Measurements from ENCODE around the gene PIR.

Gene PIR

GRCh38 chrX:15384304-15384703 is 108.8 kb downstream of the PIR start, which contains the start of gene VEGFD:
Gene VEGFD (minus strand): TSS chrX:15384413. CDS start chrX:15383946, 467 bp downstream.
- H3K36me3 Mint-ChIP-seq (ENCODE audit: low read depth) = no peaks in the 10 kb centered on the region
- no peaks in the 10 kb centered on the region for H3K4me1 Mint-ChIP-seq (ENCODE audit: low read depth)
- intact Hi-C loops (cut with micrococcal nuclease) = no loop called here
- H3K27ac Mint-ChIP-seq = no peak within 1 kb of the TSS
- H3K4me3 Mint-ChIP-seq = no peak within 1 kb of the TSS
- no peaks in the 10 kb centered on the region for H3K27me3 Mint-ChIP-seq
- H3K9me3 Mint-ChIP-seq = no peaks in the 10 kb centered on the region

GRCh38 chrX:15382813-15383212 is 110.3 kb downstream of the PIR start:
- no peaks in the 10 kb centered on the region for H3K4me1 Mint-ChIP-seq (ENCODE audit: low read depth)
- H3K4me3 Mint-ChIP-seq = no peak overlapping the region
- peaks cover 2% of the 10 kb centered on the region for H3K27me3 Mint-ChIP-seq
- intact Hi-C loops (cut with micrococcal nuclease) = no loop called here
- H3K36me3 Mint-ChIP-seq (ENCODE audit: low read depth) = no peaks in the 10 kb centered on the region
- H3K27ac Mint-ChIP-seq = no peak overlapping the region
- no peaks in the 10 kb centered on the region for H3K9me3 Mint-ChIP-seq

- Mint-ChIP-seq H3K36me3 (ENCODE audit: low read depth) (no peaks in the 10 kb centered on the region), H3K9me3 (no peaks in the 10 kb centered on the region), H3K27ac (no peak overlapping the region), H3K4me1 (ENCODE audit: low read depth) (no peaks in the 10 kb centered on the region), H3K27me3 (peaks cover 2% of the 10 kb centered on the region), H3K4me3 (no peak overlapping the region)
- intact Hi-C loops (cut with micrococcal nuclease) = no loop called here
Measured at GRCh38 chrX:15376956-15377355, 116.2 kb downstream of the PIR start.

GRCh38 chrX:15373976-15374375 is 119.2 kb downstream of the PIR start:
- no peak overlapping the region for H3K4me3 Mint-ChIP-seq
- H3K4me1 Mint-ChIP-seq (ENCODE audit: low read depth) = no peaks in the 10 kb centered on the region
- no peak overlapping the region for H3K27ac Mint-ChIP-seq
- intact Hi-C loops (cut with micrococcal nuclease) = no loop called here
- H3K9me3 Mint-ChIP-seq = no peaks in the 10 kb centered on the region
- peaks cover 2% of the 10 kb centered on the region for H3K27me3 Mint-ChIP-seq
- no peaks in the 10 kb centered on the region for H3K36me3 Mint-ChIP-seq (ENCODE audit: low read depth)

GRCh38 chrX:15366506-15367352 is 126.4 kb downstream of the PIR start:
- no peaks in the 10 kb centered on the region for H3K9me3 Mint-ChIP-seq
- H3K27ac Mint-ChIP-seq = peak overlapping the region; percentile 37
- no peaks in the 10 kb centered on the region for H3K27me3 Mint-ChIP-seq
- intact Hi-C loops (cut with micrococcal nuclease) = no loop called here
- no peak overlapping the region for H3K4me3 Mint-ChIP-seq
- H3K4me1 Mint-ChIP-seq (ENCODE audit: low read depth) = peaks cover 18% of the 10 kb centered on the region
- no peaks in the 10 kb centered on the region for H3K36me3 Mint-ChIP-seq (ENCODE audit: low read depth)

- no peaks in the 10 kb centered on the region for H3K27me3 Mint-ChIP-seq
- no peaks in the 10 kb centered on the region for H3K36me3 Mint-ChIP-seq (ENCODE audit: low read depth)
- no peak overlapping the region for H3K4me3 Mint-ChIP-seq
- no peak overlapping the region for H3K27ac Mint-ChIP-seq
- no peaks in the 10 kb centered on the region for H3K9me3 Mint-ChIP-seq
- intact Hi-C loops (cut with micrococcal nuclease) = no loop called here
- no peaks in the 10 kb centered on the region for H3K4me1 Mint-ChIP-seq (ENCODE audit: low read depth)
Measured at GRCh38 chrX:15359701-15360100, 133.4 kb downstream of the PIR start.

- no peaks in the 10 kb centered on the region for H3K27me3 Mint-ChIP-seq
- no peaks in the 10 kb centered on the region for H3K9me3 Mint-ChIP-seq
- H3K27ac Mint-ChIP-seq = no peak overlapping the region
- intact Hi-C loops (cut with micrococcal nuclease) = no loop called here
- no peaks in the 10 kb centered on the region for H3K36me3 Mint-ChIP-seq (ENCODE audit: low read depth)
- no peaks in the 10 kb centered on the region for H3K4me1 Mint-ChIP-seq (ENCODE audit: low read depth)
- no peak overlapping the region for H3K4me3 Mint-ChIP-seq
Measured at GRCh38 chrX:15358533-15358932, 134.6 kb downstream of the PIR start.

GRCh38 chrX:15356444-15356843 is 136.7 kb downstream of the PIR start:
- Mint-ChIP-seq H3K4me3 (no peak overlapping the region), H3K27ac (no peak overlapping the region), H3K4me1 (ENCODE audit: low read depth) (no peaks in the 10 kb centered on the region), H3K36me3 (ENCODE audit: low read depth) (no peaks in the 10 kb centered on the region), H3K9me3 (no peaks in the 10 kb centered on the region), H3K27me3 (no peaks in the 10 kb centered on the region)
- intact Hi-C loops (cut with micrococcal nuclease) = no loop called here

- no peaks in the 10 kb centered on the region for H3K36me3 Mint-ChIP-seq (ENCODE audit: low read depth)
- intact Hi-C loops (cut with micrococcal nuclease) = no loop called here
- H3K27ac Mint-ChIP-seq = peak overlapping the region; percentile 56
- no peaks in the 10 kb centered on the region for H3K9me3 Mint-ChIP-seq
- H3K27me3 Mint-ChIP-seq = peaks cover 9% of the 10 kb centered on the region
- peak overlapping the region; percentile 56 for H3K4me3 Mint-ChIP-seq
- peaks cover 16% of the 10 kb centered on the region for H3K4me1 Mint-ChIP-seq (ENCODE audit: low read depth)
Measured at GRCh38 chrX:15350329-15350996, 142.7 kb downstream of the PIR start.

- H3K27me3 Mint-ChIP-seq = peaks cover 11% of the 10 kb centered on the region
- H3K36me3 Mint-ChIP-seq (ENCODE audit: low read depth) = no peaks in the 10 kb centered on the region
- intact Hi-C loops (cut with micrococcal nuclease) = loop anchor here (1.0 to 2.0 kb wide), 2 partner anchors 48 to 119 kb away; no protein-coding TSS in a partner anchor
- no peaks in the 10 kb centered on the region for H3K9me3 Mint-ChIP-seq
- H3K27ac Mint-ChIP-seq = no peak overlapping the region
- peaks cover 16% of the 10 kb centered on the region for H3K4me1 Mint-ChIP-seq (ENCODE audit: low read depth)
- no peak overlapping the region for H3K4me3 Mint-ChIP-seq
Measured at GRCh38 chrX:15349046-15349445, 144.1 kb downstream of the PIR start.

- intact Hi-C loops (cut with micrococcal nuclease) = no loop called here
- H3K9me3 Mint-ChIP-seq = no peaks in the 10 kb centered on the region
- no peak overlapping the region for H3K4me3 Mint-ChIP-seq
- no peak overlapping the region for H3K27ac Mint-ChIP-seq
- H3K27me3 Mint-ChIP-seq = peaks cover 16% of the 10 kb centered on the region
- H3K4me1 Mint-ChIP-seq (ENCODE audit: low read depth) = peaks cover 16% of the 10 kb centered on the region
- no peaks in the 10 kb centered on the region for H3K36me3 Mint-ChIP-seq (ENCODE audit: low read depth)
Measured at GRCh38 chrX:15345976-15346375, 147.2 kb downstream of the PIR start.

- Mint-ChIP-seq H3K36me3 (ENCODE audit: low read depth) (no peaks in the 10 kb centered on the region), H3K27me3 (peaks cover 23% of the 10 kb centered on the region), H3K4me3 (no peak overlapping the region), H3K4me1 (ENCODE audit: low read depth) (no peaks in the 10 kb centered on the region), H3K27ac (no peak overlapping the region), H3K9me3 (no peaks in the 10 kb centered on the region)
- intact Hi-C loops (cut with micrococcal nuclease) = no loop called here
Measured at GRCh38 chrX:15344106-15344505, 149.0 kb downstream of the PIR start.

GRCh38 chrX:15343075-15343476 is 150.1 kb downstream of the PIR start:
- Mint-ChIP-seq H3K27me3 (peaks cover 18% of the 10 kb centered on the region), H3K4me3 (no peak overlapping the region), H3K4me1 (ENCODE audit: low read depth) (no peaks in the 10 kb centered on the region), H3K36me3 (ENCODE audit: low read depth) (no peaks in the 10 kb centered on the region), H3K9me3 (no peaks in the 10 kb centered on the region), H3K27ac (no peak overlapping the region)
- intact Hi-C loops (cut with micrococcal nuclease) = no loop called here

GRCh38 chrX:15340867-15341266 is 152.3 kb downstream of the PIR start:
- H3K27me3 Mint-ChIP-seq = peaks cover 20% of the 10 kb centered on the region
- no peaks in the 10 kb centered on the region for H3K4me1 Mint-ChIP-seq (ENCODE audit: low read depth)
- no peak overlapping the region for H3K27ac Mint-ChIP-seq
- no peaks in the 10 kb centered on the region for H3K36me3 Mint-ChIP-seq (ENCODE audit: low read depth)
- H3K4me3 Mint-ChIP-seq = no peak overlapping the region
- H3K9me3 Mint-ChIP-seq = no peaks in the 10 kb centered on the region
- intact Hi-C loops (cut with micrococcal nuclease) = no loop called here
